ENCODE results near the gene ZBTB16. TPM values are rescaled to one million over a fixed set of nuclear protein-coding genes. Genes with fewer than 3 reads are reported as not detected.
"Not testable (repeated sequence)": the region's sequence is repeated elsewhere in the genome, so short reads cannot be mapped to it uniquely, and the experiment has no call there.

Gene ZBTB16
- total and polyA plus RNA-seq, 2 experiments from 2014 or later: 8.7 to 10.5 TPM

GRCh38 chr11:114040706-114041211 is 18.8 kb upstream of the ZBTB16 start:
- TF ChIP-seq, protein P1, sequence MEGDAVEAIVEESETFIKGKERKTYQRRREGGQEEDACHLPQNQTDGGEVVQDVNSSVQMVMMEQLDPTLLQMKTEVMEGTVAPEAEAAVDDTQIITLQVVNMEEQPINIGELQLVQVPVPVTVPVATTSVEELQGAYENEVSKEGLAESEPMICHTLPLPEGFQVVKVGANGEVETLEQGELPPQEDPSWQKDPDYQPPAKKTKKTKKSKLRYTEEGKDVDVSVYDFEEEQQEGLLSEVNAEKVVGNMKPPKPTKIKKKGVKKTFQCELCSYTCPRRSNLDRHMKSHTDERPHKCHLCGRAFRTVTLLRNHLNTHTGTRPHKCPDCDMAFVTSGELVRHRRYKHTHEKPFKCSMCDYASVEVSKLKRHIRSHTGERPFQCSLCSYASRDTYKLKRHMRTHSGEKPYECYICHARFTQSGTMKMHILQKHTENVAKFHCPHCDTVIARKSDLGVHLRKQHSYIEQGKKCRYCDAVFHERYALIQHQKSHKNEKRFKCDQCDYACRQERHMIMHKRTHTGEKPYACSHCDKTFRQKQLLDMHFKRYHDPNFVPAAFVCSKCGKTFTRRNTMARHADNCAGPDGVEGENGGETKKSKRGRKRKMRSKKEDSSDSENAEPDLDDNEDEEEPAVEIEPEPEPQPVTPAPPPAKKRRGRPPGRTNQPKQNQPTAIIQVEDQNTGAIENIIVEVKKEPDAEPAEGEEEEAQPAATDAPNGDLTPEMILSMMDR (IDR thresholded peaks at IDR 0.05; ENCODE audit: low read depth, low read length): no peak
- Histone ChIP-seq H3K27me3 (peaks cover 3% of the 10 kb centered on the region), H3K36me3 (no peaks in the 10 kb centered on the region), H3K4me1 (ENCODE audit: low read depth) (no peaks in the 10 kb centered on the region), H3K27ac (no peak overlapping the region), H3K9me3 (ENCODE audit: low read depth) (no peaks in the 10 kb centered on the region), H3K4me3 (no peak overlapping the region)
- peak in 1 of 2 donors; percentile 71 for DNase-seq (ENCODE audit: low read depth in 1 of 2, low spot score in 1 of 2)

- no peaks in the 10 kb centered on the region for H3K36me3 ChIP-seq
- no peaks in the 10 kb centered on the region for H3K9me3 ChIP-seq (ENCODE audit: low read depth)
- no peaks in the 10 kb centered on the region for H3K4me1 ChIP-seq (ENCODE audit: low read depth)
- H3K4me3 ChIP-seq: no peak overlapping the region
- TF ChIP-seq, protein P1 (IDR thresholded peaks at IDR 0.05; ENCODE audit: low read depth, low read length): no peak
- H3K27ac ChIP-seq: no peak overlapping the region
- peaks cover 5% of the 10 kb centered on the region for H3K27me3 ChIP-seq
- DNase-seq (ENCODE audit: low read depth in 1 of 2, low spot score in 1 of 2): no peak
Measured at GRCh38 chr11:114042234-114042633, 17.3 kb upstream of the ZBTB16 start.

DNA sequence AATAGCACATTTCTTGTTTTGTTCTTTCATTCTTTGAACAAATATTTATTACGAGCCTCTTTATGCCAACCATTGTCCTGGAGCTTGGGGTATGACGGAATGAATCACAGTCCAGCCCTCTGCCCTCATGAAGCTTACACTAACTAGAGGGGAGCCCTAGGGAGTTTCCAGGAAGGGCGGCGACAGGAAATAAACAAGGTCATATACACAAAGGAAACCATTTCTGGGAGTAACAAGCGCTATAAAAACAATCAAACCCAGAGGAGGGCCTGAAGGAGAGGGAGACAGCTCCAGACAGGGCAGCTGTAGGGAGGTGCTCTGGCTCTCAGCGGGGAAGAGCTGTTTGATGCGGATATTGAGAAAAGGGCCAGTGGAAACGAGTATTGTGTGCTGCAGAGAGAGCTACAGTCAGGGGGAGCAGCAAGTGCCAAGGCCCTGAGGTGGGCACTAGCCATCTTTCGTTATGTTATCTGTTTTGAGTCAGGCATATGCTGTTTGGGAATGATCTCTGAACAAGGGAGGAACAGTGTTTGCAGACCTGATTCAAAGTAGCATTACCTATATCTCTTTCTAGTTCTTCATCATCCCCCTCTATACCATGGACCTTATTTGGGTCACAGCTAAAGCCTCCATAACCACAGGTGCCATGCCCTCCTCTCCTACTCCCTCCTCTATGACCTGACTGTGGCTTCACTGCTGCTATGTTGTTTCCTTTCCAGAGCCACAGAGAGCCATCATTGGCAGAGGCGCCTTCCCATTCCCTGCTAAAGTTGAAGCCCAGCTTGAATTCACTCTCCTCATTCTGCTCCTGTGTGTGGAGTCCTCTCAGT is 15.3 kb upstream of the ZBTB16 start:
- Histone ChIP-seq H3K9me3 (ENCODE audit: low read depth) (no peaks in the 10 kb centered on the region), H3K4me3 (no peak overlapping the region), H3K36me3 (no peaks in the 10 kb centered on the region), H3K27ac (no peak overlapping the region), H3K27me3 (peaks cover 5% of the 10 kb centered on the region), H3K4me1 (ENCODE audit: low read depth) (no peaks in the 10 kb centered on the region)
- DNase-seq (ENCODE audit: low read depth in 1 of 2, low spot score in 1 of 2): peak in 1 of 2 donors; percentile 65
- TF ChIP-seq, protein P1 (IDR thresholded peaks at IDR 0.05; ENCODE audit: low read depth, low read length): no peak

DNA sequence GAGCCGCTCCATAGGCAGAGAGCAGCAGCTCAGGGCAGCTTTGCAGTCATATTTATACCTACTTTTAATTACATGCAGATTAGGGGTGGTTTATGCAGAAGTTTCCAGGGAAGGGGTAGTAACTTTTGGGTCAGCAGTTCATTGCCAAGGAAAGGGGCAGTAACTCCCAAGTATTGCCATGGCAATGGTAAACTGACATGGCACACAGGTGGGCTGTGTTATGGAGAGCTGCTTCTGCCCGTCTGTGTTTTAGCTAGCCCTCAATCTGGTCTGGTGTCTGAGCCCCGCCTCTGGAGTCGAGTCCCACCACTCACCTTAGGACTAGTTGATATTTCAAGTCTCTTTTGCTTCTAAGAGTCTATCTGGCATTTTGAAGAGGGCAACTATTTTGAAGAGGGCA is 12.2 kb upstream of the ZBTB16 start:
- no peaks in the 10 kb centered on the region for H3K36me3 ChIP-seq
- no peaks in the 10 kb centered on the region for H3K9me3 ChIP-seq (ENCODE audit: low read depth)
- DNase-seq (ENCODE audit: low read depth in 1 of 2, low spot score in 1 of 2): no peak
- H3K4me1 ChIP-seq (ENCODE audit: low read depth): no peaks in the 10 kb centered on the region
- no peak overlapping the region for H3K27ac ChIP-seq
- H3K27me3 ChIP-seq: peaks cover 8% of the 10 kb centered on the region
- TF ChIP-seq, protein P1 (IDR thresholded peaks at IDR 0.05; ENCODE audit: low read depth, low read length): no peak
- no peak overlapping the region for H3K4me3 ChIP-seq

DNA sequence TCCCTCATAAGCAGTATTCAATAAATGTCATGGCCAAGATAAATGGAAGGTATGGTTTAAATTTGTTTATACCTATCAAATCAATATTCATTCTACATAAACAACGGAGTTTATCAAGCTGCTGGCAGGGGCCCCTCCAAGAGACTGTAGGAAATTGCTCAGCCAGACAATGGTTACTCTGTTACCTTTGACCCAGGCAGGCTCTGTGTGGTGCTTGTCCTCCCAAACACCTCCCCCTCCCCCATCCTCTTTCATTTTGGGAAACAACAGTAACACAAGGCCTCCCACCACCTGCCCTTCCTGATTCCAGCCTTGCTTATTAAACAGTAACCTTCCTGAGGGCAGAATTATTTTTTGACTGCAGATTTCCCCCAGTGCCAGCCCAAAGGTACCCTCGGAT is 10.5 kb upstream of the ZBTB16 start:
- H3K36me3 ChIP-seq: no peaks in the 10 kb centered on the region

GRCh38 chr11:114049766-114050165 is 9.7 kb upstream of the ZBTB16 start:
- not testable (repeated sequence) for DNase-seq (ENCODE audit: low read depth in 1 of 2, low spot score in 1 of 2); H3K36me3 ChIP-seq; H3K4me3 ChIP-seq; H3K27ac ChIP-seq; H3K9me3 ChIP-seq (ENCODE audit: low read depth); H3K4me1 ChIP-seq (ENCODE audit: low read depth)
- H3K27me3 ChIP-seq: peaks cover 25% of the 10 kb centered on the region

More for the DNA sequence above, 10.5 kb upstream of the ZBTB16 start:
- peaks cover 18% of the 10 kb centered on the region for H3K27me3 ChIP-seq
- TF ChIP-seq, protein P1 (IDR thresholded peaks at IDR 0.05; ENCODE audit: low read depth, low read length): no peak
- H3K4me3 ChIP-seq: no peak overlapping the region
- DNase-seq (ENCODE audit: low read depth in 1 of 2, low spot score in 1 of 2): no peak
- no peaks in the 10 kb centered on the region for H3K4me1 ChIP-seq (ENCODE audit: low read depth)
- no peak overlapping the region for H3K27ac ChIP-seq
- H3K9me3 ChIP-seq (ENCODE audit: low read depth): no peaks in the 10 kb centered on the region

Measured in cardiac muscle cell (in vitro differentiated cells and primary cell).